HG03378 (cell line): ENCODE results near the gene OCSTAMP.

Source experiments
- ATAC-seq: cut with Tn5 transposase; IDR thresholded peaks from one replicate; pipeline ENCODE4 v1.9.1; 2021; ENCODE audit warnings: mild to moderate bottlenecking, moderate library complexity; ENCODE audit not compliant: unreplicated experiment

Gene OCSTAMP, protein sequence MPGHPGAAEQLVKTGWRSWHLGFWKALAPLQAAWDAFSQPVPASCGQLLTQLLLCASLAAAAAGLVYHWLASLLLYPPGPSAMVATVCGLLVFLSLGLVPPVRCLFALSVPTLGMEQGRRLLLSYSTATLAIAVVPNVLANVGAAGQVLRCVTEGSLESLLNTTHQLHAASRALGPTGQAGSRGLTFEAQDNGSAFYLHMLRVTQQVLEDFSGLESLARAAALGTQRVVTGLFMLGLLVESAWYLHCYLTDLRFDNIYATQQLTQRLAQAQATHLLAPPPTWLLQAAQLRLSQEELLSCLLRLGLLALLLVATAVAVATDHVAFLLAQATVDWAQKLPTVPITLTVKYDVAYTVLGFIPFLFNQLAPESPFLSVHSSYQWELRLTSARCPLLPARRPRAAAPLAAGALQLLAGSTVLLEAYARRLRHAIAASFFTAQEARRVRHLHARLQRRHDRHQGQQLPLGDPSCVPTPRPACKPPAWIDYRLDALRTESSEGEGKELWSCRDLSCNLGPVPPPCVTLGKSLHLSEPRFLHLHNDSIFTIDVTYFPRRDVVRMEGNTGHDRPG

DNA sequence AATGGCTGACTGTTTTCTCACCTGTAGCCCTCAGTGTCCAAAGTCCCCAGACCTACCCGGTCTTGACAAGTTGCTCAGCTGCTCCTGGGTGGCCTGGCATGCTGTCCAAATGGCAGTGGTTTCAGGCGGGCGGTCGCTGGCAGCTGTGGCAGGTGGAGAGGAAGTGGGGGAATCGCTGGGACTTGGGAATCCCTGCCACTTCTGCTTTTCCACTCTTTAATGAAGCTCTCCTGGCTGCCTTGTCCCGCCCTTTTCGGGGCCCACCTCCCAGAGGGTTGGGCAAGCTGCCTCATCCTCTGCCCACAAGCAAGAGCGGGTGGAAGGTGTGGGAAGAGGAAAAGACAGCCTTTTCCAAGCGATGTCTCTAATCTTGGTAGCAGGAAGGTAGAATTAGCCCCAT lies at the start of gene OCSTAMP:
OCSTAMP (minus strand) TSS at position 194 of the 400 bp plus-strand sequence; CDS start at position 100, 94 bp downstream.
- ATAC-seq = no peak

DNA sequence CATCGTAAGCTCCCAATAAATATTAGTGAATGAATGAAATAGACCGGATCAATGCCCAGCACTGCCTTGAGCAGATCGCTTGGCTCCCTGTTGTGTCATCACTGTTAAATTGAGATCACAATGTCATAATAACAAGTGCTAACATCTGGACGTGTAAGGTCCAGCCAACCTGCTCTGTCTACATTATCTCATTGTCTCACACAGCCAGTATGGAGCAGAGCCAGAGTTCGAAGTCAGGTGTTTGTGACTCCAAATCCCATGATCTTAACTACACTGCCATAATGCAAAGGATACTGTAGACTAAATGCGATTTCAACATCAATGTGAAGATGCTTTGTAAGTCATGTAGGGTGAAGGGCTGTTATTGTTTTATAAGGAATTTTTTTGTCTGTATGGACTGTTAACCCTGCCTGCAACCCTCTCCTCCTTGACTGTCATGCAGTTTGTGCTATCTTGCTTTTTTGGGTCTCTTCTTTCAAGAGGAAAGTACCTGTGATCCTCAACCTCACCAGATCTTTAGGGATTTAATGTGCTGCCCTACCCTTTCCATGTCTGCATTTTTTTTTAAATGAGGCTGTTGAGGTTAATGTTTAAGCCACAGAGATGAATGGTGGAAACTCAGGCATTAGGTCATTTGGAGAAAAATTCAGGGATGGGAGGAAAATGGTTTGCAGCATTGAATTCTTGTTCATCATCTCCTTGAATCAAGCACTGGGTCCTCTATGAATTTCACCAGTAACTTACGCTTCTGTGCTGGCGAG lies 49.0 kb upstream of the OCSTAMP start:
- ATAC-seq = no peak

DNA sequence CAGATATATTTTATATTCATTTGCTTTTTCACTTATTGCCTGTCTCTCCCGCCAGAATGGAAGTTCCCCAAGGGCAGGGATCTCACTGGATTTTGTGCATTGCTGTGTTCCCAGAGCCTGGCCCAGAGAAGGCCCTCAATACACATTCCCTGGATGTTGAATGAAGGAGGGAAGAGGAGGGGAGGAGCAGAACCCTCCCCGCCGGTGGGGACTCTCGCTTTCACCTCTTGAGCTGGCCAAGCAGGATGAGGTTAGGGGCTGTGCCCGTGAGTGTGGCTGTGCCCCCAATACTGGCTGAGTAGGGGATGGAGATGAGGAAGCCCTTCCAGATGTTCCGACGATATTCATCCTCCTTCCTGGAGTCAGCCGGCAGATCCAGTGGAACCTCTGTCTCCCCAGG lies 45.5 kb upstream of the OCSTAMP start:
- ATAC-seq = no peak

DNA sequence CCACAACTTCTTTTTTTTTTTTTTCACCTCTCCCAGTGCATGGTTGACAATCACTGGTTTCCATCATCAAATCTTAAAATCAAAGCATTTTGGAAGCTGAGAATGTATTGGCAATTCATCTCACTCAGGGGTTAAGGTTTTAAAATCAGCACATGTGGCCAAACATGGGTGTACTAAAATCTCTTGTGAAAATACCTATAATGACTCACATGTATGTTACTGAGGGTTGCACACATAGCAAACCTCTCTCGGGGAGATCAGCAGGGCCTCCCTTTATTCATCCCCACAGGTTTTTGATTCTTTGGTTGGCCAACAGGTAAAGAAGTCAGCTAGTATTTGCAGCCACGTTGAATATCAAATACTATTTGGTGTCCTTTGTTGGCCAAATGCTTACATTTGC lies 44.3 kb upstream of the OCSTAMP start:
- ATAC-seq = no peak

DNA sequence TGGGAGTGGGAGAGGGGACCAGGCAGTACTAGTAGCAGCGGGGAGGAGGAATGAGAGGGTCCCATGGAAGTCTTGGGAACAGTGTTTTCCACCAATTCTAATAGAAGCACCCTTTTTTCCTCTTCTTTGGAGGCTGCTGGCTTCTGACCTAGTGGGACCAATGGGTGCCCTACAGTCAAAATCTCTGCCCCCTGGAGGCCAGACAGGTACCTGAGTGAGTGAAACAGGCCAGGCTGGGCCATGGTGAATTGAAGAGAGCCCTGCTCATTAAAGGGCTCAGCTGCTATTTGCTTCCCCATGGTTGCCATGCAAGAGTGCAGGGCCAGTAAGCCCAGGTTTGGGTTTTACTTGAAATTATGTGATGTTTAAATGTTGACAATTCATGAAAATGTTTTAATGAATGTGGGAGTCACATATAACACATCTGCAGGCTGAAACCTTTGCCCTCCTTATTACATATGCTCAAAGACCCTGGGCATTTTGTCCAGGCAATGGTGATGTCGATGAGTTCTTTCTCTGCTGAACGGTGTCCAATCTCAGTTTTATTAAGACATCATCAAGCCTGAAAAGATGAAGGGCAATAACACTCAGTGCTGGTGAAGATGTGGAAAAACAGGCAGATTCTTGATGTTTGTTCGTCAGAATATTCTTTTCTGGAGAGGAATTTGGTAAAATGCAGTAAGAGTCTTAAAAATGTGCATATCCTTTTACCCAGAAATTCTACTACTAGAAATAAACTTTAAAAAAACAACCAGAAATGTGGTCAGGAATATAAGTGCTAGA lies 42.3 kb upstream of the OCSTAMP start:
- ATAC-seq = no peak

DNA sequence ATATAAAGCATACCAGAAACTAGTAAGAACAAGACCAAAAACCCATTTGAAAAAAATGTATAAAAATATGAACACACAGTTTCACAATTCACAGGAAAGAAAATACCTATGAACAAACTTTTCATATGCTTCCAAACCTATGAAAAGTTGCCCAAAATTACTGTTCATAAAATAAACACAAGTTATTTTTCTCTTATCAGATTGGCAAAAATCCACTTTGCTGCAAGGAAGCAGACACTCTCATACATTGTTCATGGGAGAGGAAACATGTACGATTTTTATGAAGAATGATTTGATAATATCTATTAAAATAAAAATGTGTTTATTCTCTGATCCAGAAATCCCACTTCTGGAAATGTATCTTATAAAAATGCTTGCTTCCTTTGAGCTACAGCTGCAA lies 40.0 kb upstream of the OCSTAMP start:
- no peak for ATAC-seq

DNA sequence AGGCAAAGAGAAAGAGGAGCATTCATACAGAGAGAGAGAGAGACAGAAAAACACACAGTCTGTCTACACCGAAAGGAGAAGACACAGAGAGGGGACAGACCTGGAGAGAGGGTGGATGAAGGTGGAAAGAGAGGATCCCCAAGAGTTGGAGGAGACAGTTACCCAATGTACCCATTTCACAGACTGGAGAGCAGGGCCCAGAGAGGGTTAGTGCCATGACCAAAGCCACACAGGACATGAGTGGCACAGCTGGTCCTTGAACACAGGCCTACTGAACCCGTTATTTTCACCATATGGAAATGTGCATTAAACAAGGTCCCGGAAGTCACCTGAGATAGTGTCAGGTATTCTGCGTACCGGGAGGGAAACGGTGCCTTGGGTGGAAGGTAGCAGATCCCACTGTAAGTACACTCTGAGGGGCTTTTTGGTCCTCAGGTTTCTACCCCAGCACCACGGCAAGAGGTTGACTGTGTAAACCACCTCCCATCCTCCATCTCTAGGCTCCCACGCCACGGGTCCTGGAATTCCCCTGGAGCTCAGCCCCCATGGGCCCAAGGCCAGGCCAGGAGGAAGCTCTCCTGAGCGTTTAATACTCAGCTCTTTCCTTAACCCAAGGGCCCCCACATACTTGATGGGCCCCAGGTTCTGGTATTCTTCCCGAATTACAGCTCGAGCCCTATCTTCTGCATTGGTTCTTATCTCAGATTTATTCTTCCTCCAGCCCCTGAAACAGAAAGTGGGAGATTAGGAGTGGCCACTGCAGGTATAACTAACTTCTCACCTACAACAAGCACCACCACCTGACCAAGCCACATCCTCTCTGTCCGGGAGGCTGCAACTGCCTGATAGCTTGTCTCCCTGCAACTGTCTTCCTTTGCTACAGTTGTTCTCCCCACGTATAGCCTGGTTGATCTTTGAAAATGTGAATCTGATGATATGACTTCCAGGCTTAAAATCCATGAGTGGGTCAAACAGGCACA lies 38.4 kb upstream of the OCSTAMP start:
- no peak for ATAC-seq

DNA sequence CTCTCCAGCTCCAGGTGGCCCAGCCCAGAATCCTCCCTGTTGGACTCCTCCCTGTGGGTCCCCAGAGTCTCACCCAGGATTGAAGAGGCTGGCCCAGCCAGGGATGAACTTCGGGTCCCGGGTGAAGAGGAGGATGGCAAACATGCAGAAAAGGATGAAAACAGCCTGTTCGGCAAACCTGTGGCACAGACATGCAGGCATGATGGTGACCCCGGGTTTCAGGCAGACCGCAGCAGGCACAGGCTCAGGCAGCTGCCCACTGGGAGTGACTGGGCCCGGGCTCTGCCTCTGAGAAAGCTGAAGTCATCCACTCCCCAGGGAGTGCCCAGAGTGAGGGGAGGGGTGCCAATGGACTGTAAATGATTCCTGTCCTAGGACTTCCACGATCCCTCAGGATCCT lies 37.5 kb upstream of the OCSTAMP start:
- ATAC-seq = no peak

DNA sequence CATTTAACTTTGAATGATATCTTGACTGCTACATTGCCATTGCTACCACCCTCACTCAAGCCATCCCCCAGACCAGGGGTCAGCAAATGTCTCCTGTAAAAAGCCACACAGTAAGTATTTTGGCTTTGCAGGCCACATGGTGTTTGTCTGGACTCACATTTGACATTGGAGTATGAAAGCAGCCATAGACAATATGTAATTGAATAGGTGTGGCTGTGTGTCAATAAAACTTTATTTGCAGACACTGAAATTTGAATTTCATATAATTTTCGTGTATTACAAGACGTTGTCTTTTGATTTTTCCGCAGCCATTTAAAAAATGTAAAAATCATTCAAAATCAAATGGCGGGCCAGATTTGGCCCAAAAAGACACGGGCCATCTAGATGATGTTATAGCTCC lies 36.3 kb upstream of the OCSTAMP start:
- ATAC-seq = no peak

DNA sequence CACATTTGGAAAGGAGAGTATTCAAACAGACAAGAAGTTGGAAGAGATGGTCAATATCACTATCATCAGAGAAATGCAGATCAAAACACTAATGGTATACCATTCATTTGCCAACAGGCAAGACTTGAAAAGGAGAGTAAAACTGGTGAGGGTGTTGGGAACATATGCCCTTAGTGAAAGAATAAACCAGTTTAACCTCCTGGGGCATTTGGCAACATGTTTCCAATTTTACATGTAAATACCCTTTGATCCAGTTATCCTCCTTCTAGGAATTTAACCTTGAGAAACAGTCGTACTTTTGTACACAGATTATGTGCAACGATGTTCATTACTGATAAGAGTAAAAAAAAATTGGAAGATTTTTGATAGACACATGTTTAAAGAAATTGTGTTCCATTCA lies 34.1 kb upstream of the OCSTAMP start:
- no peak for ATAC-seq

DNA sequence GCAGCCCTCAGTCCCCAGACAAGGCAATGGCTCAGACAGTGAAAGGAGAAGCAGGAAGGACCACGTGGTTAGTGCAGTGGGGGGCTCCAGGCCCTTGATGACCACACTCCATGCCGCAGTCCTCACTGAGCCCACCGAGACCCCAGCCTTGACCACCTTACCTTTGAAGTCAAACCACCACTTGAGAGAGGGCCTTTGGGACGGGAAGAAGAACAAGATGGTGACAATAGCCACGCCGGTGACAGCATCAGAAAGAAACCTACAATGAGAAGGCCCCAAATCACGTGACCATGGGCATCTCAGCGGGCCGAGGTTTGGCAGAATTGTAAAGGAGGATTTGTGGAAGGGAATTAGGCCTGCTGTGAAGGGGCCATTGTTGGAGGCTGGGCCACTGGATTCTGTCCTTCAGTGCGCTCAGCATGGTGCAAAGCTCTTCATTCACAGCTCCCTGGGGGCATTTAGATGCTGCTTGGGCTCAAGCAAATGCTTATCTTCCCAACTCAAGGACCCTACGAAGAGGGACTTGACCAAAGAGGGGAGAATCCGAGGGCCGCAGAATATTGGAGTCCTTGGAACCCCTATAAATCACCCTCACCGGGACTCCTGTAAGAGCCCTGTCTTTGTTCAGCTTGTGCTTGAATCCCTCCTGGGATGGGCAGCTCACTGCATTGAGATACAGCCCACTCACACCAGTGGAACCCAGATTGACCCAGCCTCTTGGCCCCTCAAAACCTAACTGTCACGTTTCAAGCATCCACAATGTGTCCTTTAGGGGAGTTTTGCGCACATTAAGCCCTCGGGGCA lies 33.2 kb upstream of the OCSTAMP start:
- no peak for ATAC-seq

DNA sequence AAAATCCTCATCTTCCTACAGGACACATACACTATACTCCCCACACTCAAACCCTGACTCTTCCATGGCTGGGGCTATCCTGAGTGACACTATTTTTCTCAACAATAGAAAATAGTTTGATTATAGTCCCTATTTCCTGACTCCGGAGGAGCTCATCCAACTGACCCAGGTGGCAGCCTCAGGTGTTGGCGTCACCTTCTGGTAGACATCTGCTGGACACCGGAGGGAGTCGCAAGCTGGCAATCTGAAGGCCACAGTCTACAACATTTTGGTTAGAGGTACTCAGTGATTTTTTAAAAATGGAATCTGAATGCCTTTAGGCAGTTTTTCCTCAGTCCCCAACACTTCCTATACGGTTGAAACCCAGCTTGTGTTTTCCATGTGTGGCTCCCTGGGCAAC lies 32.2 kb upstream of the OCSTAMP start:
- no peak for ATAC-seq

DNA sequence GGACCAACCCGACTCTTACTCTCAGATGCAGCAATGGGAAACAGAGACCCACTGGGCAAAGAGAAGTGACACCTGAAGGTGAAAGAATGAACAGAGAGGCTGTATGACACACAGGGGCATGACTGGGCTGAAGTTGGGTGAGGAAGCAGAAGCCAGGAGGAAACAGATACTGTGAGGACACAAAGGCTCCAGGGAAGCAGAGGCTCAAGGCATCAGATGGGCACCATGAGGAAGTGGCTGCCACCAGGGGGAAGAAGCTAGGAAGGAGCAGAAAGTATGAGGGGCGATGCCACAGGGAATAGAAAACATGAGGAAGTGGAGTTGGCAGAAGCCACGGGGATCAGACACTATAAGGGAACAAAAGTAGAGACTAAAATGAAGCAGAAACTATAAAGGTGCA lies 30.9 kb upstream of the OCSTAMP start:
- ATAC-seq = no peak

DNA sequence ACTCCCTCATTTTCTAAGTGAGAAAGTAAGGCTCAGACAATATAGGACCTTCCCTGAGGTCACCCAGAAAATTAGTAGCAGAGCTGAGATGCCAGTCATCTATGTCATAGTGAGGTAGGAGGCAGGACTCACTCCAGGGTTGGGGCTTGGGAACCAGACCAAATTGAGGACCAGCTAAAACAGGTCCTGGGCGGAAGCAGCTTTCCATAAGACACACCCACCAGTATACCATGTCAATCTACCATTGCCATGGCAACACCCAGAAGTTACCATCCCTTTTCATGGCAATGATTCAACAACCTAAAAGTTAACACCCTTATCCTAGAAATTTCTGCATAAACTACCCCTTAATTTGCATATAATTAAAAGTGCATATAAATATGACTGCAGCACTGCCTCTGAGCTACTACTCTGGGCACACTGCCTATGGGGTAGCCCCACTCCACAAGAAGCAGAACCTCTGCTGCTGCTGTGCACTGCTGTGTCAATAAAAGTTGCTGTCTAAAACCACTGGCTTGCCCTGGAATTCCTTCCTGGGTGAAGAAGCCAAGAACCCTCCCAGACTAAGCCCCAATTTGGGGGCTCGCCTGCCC lies 30.3 kb upstream of the OCSTAMP start:
- ATAC-seq = no peak

DNA sequence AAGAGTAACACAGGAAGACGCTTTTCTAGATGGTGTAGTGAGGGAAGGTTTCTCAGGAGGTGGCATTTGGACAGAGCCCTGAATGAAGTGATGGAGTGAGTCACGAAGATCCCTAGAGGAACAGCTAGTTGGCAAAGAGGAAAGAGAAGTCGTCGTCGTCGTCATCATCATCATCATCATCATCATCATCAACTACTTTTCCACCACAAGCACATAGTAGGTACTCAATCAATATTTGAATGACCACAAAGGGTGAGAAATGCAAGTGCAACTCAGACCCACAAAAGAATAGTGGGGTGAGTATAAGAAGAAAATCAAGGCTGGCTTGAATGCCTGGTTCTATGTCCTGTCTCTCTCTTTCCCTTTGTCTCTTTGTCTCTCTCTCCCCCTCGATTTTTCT lies 28.3 kb upstream of the OCSTAMP start:
- ATAC-seq = no peak

DNA sequence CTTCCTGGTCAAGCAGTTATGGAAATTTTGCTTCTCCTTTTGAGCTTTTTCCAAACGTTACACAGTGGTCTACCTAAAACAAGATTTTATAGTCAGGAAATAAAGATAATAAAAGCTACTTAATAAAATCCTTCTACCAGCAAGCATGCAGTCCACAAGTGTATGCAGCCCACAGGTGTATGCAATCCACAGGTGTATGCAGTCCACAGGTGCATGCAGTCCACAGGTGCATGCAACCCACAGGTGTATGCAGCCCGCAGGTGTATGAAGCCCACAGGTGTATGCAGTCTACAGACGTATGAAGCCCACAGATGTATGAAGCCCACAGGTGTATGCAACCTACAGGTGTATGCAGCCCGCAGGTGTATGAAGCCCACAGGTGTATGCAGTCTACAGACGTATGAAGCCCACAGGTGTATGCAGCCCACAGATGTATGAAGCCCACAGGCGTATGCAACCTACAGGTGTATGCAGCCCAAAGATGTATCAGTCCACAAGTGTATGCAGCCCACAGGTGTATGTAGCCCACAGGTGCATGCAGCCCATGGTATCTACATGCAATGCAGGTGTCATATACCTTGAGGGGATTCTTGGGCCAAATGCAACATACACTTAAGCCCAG lies 26.4 kb upstream of the OCSTAMP start:
- ATAC-seq = no peak

DNA sequence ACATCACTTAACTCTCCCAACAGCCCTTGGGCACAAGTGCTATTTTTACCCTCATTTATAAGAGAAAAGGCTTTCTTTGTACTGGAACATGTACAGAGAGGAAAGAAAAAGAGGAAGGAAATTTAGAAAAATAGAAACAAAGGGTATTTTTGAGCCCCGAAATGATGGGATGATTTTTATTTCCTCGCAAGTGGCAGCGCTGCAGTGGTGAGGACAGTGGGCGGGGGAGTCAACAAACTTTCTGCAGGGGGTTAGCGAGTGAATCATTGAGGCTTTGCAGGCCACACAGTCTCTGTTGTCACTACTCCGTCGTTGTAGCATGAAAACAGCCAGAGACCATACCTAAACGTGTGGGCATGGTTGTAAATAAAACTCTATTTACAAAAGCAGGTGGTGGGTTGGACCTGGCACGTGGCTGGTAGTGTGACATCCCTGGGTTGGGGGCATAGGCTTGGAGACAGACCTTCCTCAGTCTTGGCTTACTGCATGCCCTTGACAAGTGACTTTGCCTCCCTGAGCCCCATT lies 25.5 kb upstream of the OCSTAMP start:
- no peak for ATAC-seq

DNA sequence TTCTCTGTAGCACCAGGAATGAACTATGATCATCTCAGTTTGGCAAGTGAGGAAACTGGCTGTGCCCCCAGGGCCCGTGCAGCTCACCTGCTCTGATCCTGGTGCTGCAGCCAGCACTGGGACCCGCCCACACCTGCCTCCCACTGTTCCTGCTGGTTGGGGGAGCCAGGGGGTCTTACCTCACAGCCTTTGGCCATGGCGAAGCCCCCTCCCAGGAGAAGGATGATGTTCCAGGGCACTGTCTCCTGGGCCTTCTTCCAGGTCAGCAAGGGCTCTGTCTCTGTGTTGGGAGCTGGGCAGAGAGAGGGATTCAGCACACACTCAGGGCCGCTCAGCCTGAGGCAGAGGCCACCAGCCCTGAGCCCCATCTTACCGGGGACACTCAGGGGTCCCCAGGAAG lies 24.9 kb upstream of the OCSTAMP start:
- no peak for ATAC-seq
